ENCODE data around the gene LTBR.

- TF ChIP-seq, protein P1, sequence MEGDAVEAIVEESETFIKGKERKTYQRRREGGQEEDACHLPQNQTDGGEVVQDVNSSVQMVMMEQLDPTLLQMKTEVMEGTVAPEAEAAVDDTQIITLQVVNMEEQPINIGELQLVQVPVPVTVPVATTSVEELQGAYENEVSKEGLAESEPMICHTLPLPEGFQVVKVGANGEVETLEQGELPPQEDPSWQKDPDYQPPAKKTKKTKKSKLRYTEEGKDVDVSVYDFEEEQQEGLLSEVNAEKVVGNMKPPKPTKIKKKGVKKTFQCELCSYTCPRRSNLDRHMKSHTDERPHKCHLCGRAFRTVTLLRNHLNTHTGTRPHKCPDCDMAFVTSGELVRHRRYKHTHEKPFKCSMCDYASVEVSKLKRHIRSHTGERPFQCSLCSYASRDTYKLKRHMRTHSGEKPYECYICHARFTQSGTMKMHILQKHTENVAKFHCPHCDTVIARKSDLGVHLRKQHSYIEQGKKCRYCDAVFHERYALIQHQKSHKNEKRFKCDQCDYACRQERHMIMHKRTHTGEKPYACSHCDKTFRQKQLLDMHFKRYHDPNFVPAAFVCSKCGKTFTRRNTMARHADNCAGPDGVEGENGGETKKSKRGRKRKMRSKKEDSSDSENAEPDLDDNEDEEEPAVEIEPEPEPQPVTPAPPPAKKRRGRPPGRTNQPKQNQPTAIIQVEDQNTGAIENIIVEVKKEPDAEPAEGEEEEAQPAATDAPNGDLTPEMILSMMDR (IDR thresholded peaks at IDR 0.05), result peak in 1 of 6 experiments; percentile 11
- peak in 1 of 2 donors; percentile 78 for TF ChIP-seq POLR2A (IDR thresholded peaks at IDR 0.05)
Measured at GRCh38 chr12:6341417-6342139, 42.4 kb upstream of the LTBR start, which contains the start of gene TNFRSF1A.

Measured in adrenal gland (tissue), 5 donors.